H1 (cell line): ENCODE results near the gene EIF4E3. TPM values are rescaled to one million over a fixed set of nuclear protein-coding genes. Genes with fewer than 3 reads are reported as not detected.
A peak's percentile ranks its signal among the peaks of the same experiment; 100 is the strongest.

Source experiments
- BCL11A ChIP-seq, 2 experiments: IDR thresholded peaks; one replicate each; pipeline ENCODE4 v1.6.1; 2011; ENCODE audit warnings: low read depth in 2 of 2, low read length in 2 of 2, mild to moderate bottlenecking in 2 of 2
- CHD1 ChIP-seq: IDR thresholded peaks from 2 replicates; pipeline ENCODE4 v1.6.1; 2012; ENCODE audit warnings: low read depth, low read length, improper control_type of control experiment
- EGR1 ChIP-seq: IDR thresholded peaks from 2 replicates; pipeline ENCODE4 v1.6.1; 2011; ENCODE audit warnings: low read depth, low read length, borderline replicate concordance
- HDAC6 ChIP-seq: IDR thresholded peaks from one replicate; pipeline ENCODE4 v1.7.1; 2012; ENCODE audit warnings: low read depth, mild to moderate bottlenecking, inconsistent platforms, low read length, moderate library complexity
- JUND ChIP-seq: IDR thresholded peaks from 2 replicates; pipeline ENCODE4 v1.6.1; 2011; ENCODE audit warnings: mild to moderate bottlenecking, improper control_type of control experiment, low read length
- KDM4A ChIP-seq: IDR thresholded peaks from one replicate; pipeline ENCODE4 v1.7.1; 2012; ENCODE audit warnings: low read depth, mild to moderate bottlenecking, moderate library complexity, low read length, inconsistent platforms; ENCODE audit not compliant: severe bottlenecking
- NANOG ChIP-seq: IDR thresholded peaks from 2 replicates; pipeline ENCODE4 v1.6.1; 2011; ENCODE audit warnings: low read length, low read depth, mild to moderate bottlenecking, inconsistent platforms; ENCODE audit not compliant: insufficient read depth, poor library complexity, severe bottlenecking
- NRF1 ChIP-seq: IDR thresholded peaks from 2 replicates; pipeline ENCODE4 v1.6.1; 2011; ENCODE audit warnings: mild to moderate bottlenecking, low read depth, low read length, improper control_type of control experiment
- PHF8 ChIP-seq: fragments of 200-600 bp; sonication (generic); conservative IDR thresholded peaks from 2 replicates; pipeline ENCODE4 v1.7.1; 2012; ENCODE audit warnings: low read depth, mild to moderate bottlenecking, inconsistent platforms, low read length, moderate library complexity
- POLR2AphosphoS5 ChIP-seq: IDR thresholded peaks from 2 replicates; pipeline ENCODE4 v1.6.1; 2011; ENCODE audit warnings: low read depth, low read length
- RAD21 ChIP-seq, 2 experiments: IDR thresholded peaks in 1 of 2; conservative IDR thresholded peaks in 1 of 2; 2 replicates each; pipeline ENCODE4 v1.6.1; 2011; ENCODE audit warnings: low read depth in 2 of 2, low read length in 2 of 2, improper control_type of control experiment in 1 of 2, inconsistent platforms in 1 of 2, mild to moderate bottlenecking in 1 of 2, moderate library complexity in 1 of 2
- RBBP5 ChIP-seq: IDR thresholded peaks from 2 replicates; pipeline ENCODE4 v1.7.1; 2012; ENCODE audit warnings: low read depth, mild to moderate bottlenecking, inconsistent platforms, low read length, moderate library complexity, borderline replicate concordance
- RNF2 ChIP-seq: fragments of 200-900, 300-1000 bp; sonication (generic); IDR thresholded peaks from 2 replicates; pipeline ENCODE4 v1.7.1; 2016; ENCODE audit warnings: borderline replicate concordance, low read depth, mild to moderate bottlenecking, antibody characterized with exemption, low read length; ENCODE audit not compliant: poor library complexity, severe bottlenecking; ENCODE audit errors: missing control alignments
- SIN3A ChIP-seq, 2 experiments: IDR thresholded peaks in 1 of 2; conservative IDR thresholded peaks in 1 of 2; 2 replicates each; pipeline ENCODE4 v1.6.1; 2011 to 2012; ENCODE audit warnings: low read length in 2 of 2, improper control_type of control experiment in 1 of 2, low read depth in 1 of 2, mild to moderate bottlenecking in 1 of 2
- SP1 ChIP-seq: IDR thresholded peaks from 2 replicates; pipeline ENCODE4 v1.6.1; 2011; ENCODE audit warnings: low read depth, low read length
- SRF ChIP-seq: IDR thresholded peaks from 2 replicates; pipeline ENCODE4 v1.6.1; 2011; ENCODE audit warnings: mild to moderate bottlenecking, low read depth, low read length, moderate library complexity
- SUZ12 ChIP-seq: fragments of 200-600 bp; sonication (generic); IDR thresholded peaks from 2 replicates; pipeline ENCODE4 v1.6.1; 2012; ENCODE audit warnings: mild to moderate bottlenecking, inconsistent platforms, low read length, moderate library complexity, mixed read lengths
- TEAD4 ChIP-seq: IDR thresholded peaks from 2 replicates; pipeline ENCODE4 v1.6.1; 2012; ENCODE audit warnings: low read depth, low read length, inconsistent platforms, mixed read lengths
- YY1 ChIP-seq: IDR thresholded peaks from 2 replicates; pipeline ENCODE4 v1.6.1; 2011; ENCODE audit warnings: low read depth, mild to moderate bottlenecking, low read length
- ZNF274 ChIP-seq: IDR thresholded peaks from 2 replicates; pipeline ENCODE4 v1.7.0; 2012; ENCODE audit warnings: low read length, borderline replicate concordance; ENCODE audit errors: extremely low read depth
- polyA plus RNA-seq, 7 experiments: library from polyadenylated mRNA; depleted of rRNA in 3 of 7; stranded (reverse) in 5 of 7; unstranded in 2 of 7; fragments of >200 nt in 5 of 7; fragments of 200-250 nt in 2 of 7; gene quantifications; 1 replicate in 5 of 7; 2 replicates in 1 of 7; 4 replicates in 1 of 7; pipeline versions ENCODE4 v1.2.1 to v1.2.3, GENCODE V29; 2011 to 2013; ENCODE audit warnings: missing spikeins in 2 of 7, mixed read lengths in 2 of 7
- total RNA-seq: library from RNA; stranded (reverse); fragmentation: NEBNext Ultra II Directional; extraction: Animal tissue kit (Norgen Biotek cat#: 25700); gene quantifications from 2 replicates; pipeline ENCODE4 v1.2.1, GENCODE V29; 2021
- TF ChIP-seq, protein P1 (sequence below): IDR thresholded peaks from 2 replicates; pipeline ENCODE4 v1.6.1; 2011; ENCODE audit warnings: low read length, improper control_type of control experiment

EIF4E3 gene
- total and polyA plus RNA-seq, 2 of the 8 experiments (the other 6 are each of a cell fraction or from before 2014, with no cell fraction given): 5.2 to 17.0 TPM

DNA sequence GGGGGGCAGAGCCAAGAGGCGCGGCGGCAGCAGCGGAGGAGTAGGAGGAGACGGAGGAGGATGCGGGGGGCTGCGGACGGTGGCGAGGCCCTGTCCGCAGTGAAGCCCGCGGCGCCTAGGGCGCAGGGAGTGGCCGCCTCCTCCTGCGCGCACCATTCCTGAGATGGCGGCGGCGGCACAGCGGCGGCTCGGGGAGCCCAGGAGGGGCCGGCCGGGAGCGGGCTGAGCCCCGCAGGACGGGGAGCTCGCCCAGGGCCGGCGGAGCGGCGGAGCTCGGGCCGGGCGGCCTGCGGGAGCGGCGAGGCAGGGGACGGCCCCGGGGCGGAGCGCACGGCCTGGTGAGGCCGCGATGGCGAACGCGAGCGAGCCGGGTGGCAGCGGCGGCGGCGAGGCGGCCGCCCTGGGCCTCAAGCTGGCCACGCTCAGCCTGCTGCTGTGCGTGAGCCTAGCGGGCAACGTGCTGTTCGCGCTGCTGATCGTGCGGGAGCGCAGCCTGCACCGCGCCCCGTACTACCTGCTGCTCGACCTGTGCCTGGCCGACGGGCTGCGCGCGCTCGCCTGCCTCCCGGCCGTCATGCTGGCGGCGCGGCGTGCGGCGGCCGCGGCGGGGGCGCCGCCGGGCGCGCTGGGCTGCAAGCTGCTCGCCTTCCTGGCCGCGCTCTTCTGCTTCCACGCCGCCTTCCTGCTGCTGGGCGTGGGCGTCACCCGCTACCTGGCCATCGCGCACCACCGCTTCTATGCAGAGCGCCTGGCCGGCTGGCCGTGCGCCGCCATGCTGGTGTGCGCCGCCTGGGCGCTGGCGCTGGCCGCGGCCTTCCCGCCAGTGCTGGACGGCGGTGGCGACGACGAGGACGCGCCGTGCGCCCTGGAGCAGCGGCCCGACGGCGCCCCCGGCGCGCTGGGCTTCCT, 28.8 kb upstream of the EIF4E3 start, which contains the start of gene GPR27 (continued):
- peak; percentile 89 for TF ChIP-seq KDM4A
- TF ChIP-seq RAD21 (IDR thresholded peaks at IDR 0.05 in 1 of 2, conservative IDR thresholded peaks at IDR 0.05 in 1 of 2; ENCODE audit: low read depth in 2 of 2, low read length in 2 of 2): no peak
- TF ChIP-seq RNF2: no peak
- TF ChIP-seq SP1: no peak
- TF ChIP-seq POLR2AphosphoS5: peak; percentile 17
- TF ChIP-seq NRF1: no peak
- TF ChIP-seq ZNF274: no peak
- TF ChIP-seq YY1: peak; percentile 48; the same call in 1 of the 2 replicates
- peak; percentile 7; the same call in 1 of the 2 replicates for TF ChIP-seq TEAD4
- no peak for TF ChIP-seq HDAC6
- peak; percentile 88; the same call in 1 of the 2 replicates for TF ChIP-seq RBBP5
- TF ChIP-seq PHF8: no peak; the same call in 1 of the 2 replicates
- no peak for TF ChIP-seq NANOG
- TF ChIP-seq SIN3A (conservative IDR thresholded peaks at IDR 0.05 in 1 of 2, IDR thresholded peaks at IDR 0.05 in 1 of 2; ENCODE audit: low read depth in 1 of 2, low read length in 2 of 2): no peak
- no peak for TF ChIP-seq CHD1
- TF ChIP-seq BCL11A (IDR thresholded peaks at IDR 0.05; ENCODE audit: low read depth in 2 of 2, low read length in 2 of 2): no peak
- 0 out of 2 replicates have a peak, but pooled peaks have one; percentile 21 for TF ChIP-seq EGR1
- no peak for TF ChIP-seq SUZ12
- TF ChIP-seq, protein P1, sequence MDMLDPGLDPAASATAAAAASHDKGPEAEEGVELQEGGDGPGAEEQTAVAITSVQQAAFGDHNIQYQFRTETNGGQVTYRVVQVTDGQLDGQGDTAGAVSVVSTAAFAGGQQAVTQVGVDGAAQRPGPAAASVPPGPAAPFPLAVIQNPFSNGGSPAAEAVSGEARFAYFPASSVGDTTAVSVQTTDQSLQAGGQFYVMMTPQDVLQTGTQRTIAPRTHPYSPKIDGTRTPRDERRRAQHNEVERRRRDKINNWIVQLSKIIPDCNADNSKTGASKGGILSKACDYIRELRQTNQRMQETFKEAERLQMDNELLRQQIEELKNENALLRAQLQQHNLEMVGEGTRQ: no peak
- TF ChIP-seq SRF: no peak
- TF ChIP-seq JUND: no peak
